Hematopoietic multipotent progenitor cell treated with erythropoietin and hydrocortisone succinate and interleukin-3 and kit ligand, for 4 days (in vitro differentiated cells): ENCODE data around the gene TSR3.

ENCODE experiments used
- DNase-seq: peaks from one replicate; pipeline ENCODE4 v3.0.0-alpha.2; 2015

Gene TSR3

GRCh38 chr16:1305823-1306222 is 45.9 kb downstream of the TSR3 start:
- DNase-seq = no peak

- no peak for DNase-seq
Observed at GRCh38 chr16:1301562-1301961, 50.1 kb downstream of the TSR3 start.

GRCh38 chr16:1300664-1301476 is 50.8 kb downstream of the TSR3 start:
- peak; percentile 81 for DNase-seq

DNA sequence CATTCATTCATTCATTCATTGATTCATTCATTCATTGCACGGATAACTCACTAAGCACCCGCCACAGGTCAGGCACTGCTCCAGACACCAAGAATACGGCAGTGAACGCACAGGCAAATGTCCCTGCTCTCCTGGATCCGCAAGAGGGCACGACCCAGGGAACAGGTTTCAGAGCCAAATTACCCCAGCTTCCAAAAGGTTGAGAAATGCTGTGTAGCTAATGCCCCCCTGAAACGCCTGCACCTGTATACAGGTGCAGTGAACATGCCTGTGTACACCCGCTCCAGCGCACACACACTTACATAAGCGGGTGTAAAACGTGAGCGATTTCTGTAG is 51.8 kb downstream of the TSR3 start:
- DNase-seq = no peak
